HG02610 (cell line): ENCODE measurements around the gene OR10W1.

Experiments used
- ATAC-seq: cut with Tn5 transposase; IDR thresholded peaks from one replicate; pipeline ENCODE4 v1.9.1; 2021; ENCODE audit warnings: mild to moderate bottlenecking, moderate library complexity; ENCODE audit not compliant: unreplicated experiment

Gene OR10W1

GRCh38 chr11:58268142-58268541, at the start of gene OR10W1:
Gene OR10W1 (minus strand): TSS chr11:58268260. CDS start chr11:58267858, 402 bp downstream.
- no peak for ATAC-seq

- ATAC-seq = no peak
These were observed 48.1 kb upstream of the OR10W1 start for GRCh38 chr11:58316142-58316541.

GRCh38 chr11:58301576-58301975, 33.5 kb upstream of the OR10W1 start:
- no peak for ATAC-seq

GRCh38 chr11:58292017-58292416, 24.0 kb upstream of the OR10W1 start:
- ATAC-seq = no peak

- no peak for ATAC-seq
These were observed 21.2 kb upstream of the OR10W1 start for GRCh38 chr11:58289266-58289665.

- no peak for ATAC-seq
These were observed 18.2 kb upstream of the OR10W1 start for GRCh38 chr11:58286249-58286648.

- ATAC-seq = no peak
These were observed 17.5 kb upstream of the OR10W1 start for GRCh38 chr11:58285483-58286040.

GRCh38 chr11:58276151-58276550, 8.1 kb upstream of the OR10W1 start:
- ATAC-seq = no peak

- ATAC-seq = no peak
These were observed 6.9 kb upstream of the OR10W1 start for GRCh38 chr11:58275002-58275401.

GRCh38 chr11:58259983-58260382, 8.1 kb downstream of the OR10W1 start:
- ATAC-seq = no peak

GRCh38 chr11:58254936-58255335, 13.1 kb downstream of the OR10W1 start:
- no peak for ATAC-seq

- ATAC-seq = no peak
These were observed 24.1 kb downstream of the OR10W1 start for GRCh38 chr11:58243954-58244353.

GRCh38 chr11:58227956-58228615, 40.0 kb downstream of the OR10W1 start:
- no peak for ATAC-seq

GRCh38 chr11:58222721-58223120, 45.3 kb downstream of the OR10W1 start:
- no peak for ATAC-seq
